SU-DHL-6 (cell line): Measurements from ENCODE around the gene BRSK2.
"Not testable (repeated sequence)": the region's sequence is repeated elsewhere in the genome, so short reads cannot be mapped to it uniquely, and the experiment has no call there.

Experiments
- H2AFZ ChIP-seq: fragments of 200-600 bp; sonication (generic); 2 replicates; pipeline ENCODE4 v1.6.1; 2014; ENCODE audit warnings: low read depth, mild to moderate bottlenecking, moderate library complexity, mixed read lengths, antibody characterized with exemption, low read length; ENCODE audit not compliant: severe bottlenecking
- H3F3A ChIP-seq: fragments of 200-600 bp; shearing (Covaris generic); 2 replicates; pipeline ENCODE4 v1.6.0; 2016; ENCODE audit warnings: antibody characterized with exemption, mild to moderate bottlenecking; ENCODE audit not compliant: insufficient read depth
- H3K27ac ChIP-seq: fragments of 200-600 bp; sonication (generic); 2 replicates; pipeline ENCODE4 v1.5.1; 2016; ENCODE audit warnings: low read depth, mild to moderate bottlenecking, low read length, moderate library complexity, mixed read lengths
- H3K27me3 ChIP-seq: fragments of 200-600 bp; sonication (generic), shearing (Covaris generic); 2 replicates; pipeline ENCODE4 v1.6.0; 2014; ENCODE audit warnings: mild to moderate bottlenecking, low read length
- H3K36me3 ChIP-seq: fragments of 200-600 bp; sonication (generic); 2 replicates; pipeline ENCODE4 v1.6.1; 2014; ENCODE audit warnings: mild to moderate bottlenecking, low read length, mixed read lengths
- H3K4me2 ChIP-seq: fragments of 300-600, 200-600 bp; shearing (Covaris generic), sonication (generic); 2 replicates; pipeline ENCODE4 v1.6.0; 2014; ENCODE audit warnings: low read length, low read depth, mild to moderate bottlenecking; ENCODE audit not compliant: poor library complexity, severe bottlenecking
- H3K4me3 ChIP-seq: fragments of 200-600 bp; sonication (generic); 2 replicates; pipeline ENCODE4 v1.5.1; 2014; ENCODE audit warnings: antibody characterized with exemption, low read length, mild to moderate bottlenecking, mixed read lengths; ENCODE audit not compliant: insufficient read depth, poor library complexity, severe bottlenecking
- H3K79me2 ChIP-seq: fragments of 200-600 bp; sonication (generic); 2 replicates; pipeline ENCODE4 v1.6.1; 2014; ENCODE audit warnings: mild to moderate bottlenecking, low read length, moderate library complexity; ENCODE audit not compliant: insufficient read depth
- H3K9ac ChIP-seq: fragments of 200-600 bp; sonication (generic); 2 replicates; pipeline ENCODE4 v1.7.0; 2014; ENCODE audit warnings: mild to moderate bottlenecking, low read length
- H3K9me2 ChIP-seq: fragments of 200-600 bp; sonication (generic); replicated peaks from 2 replicates; pipeline ENCODE4 v1.6.1; 2014; ENCODE audit warnings: low read length; ENCODE audit not compliant: insufficient read depth
- H3K9me3 ChIP-seq: fragments of 200-600 bp; sonication (generic); 2 replicates; pipeline ENCODE4 v1.6.1; 2014; ENCODE audit warnings: low read length, mixed read lengths; ENCODE audit not compliant: insufficient read depth
- H4K20me1 ChIP-seq: fragments of 200-600 bp; sonication (generic); 2 replicates; pipeline ENCODE4 v1.6.1; 2014; ENCODE audit warnings: low read depth, mild to moderate bottlenecking, antibody characterized with exemption, low read length, moderate library complexity, mixed read lengths
- EZH2phosphoT487 ChIP-seq: fragments of 200-600 bp; sonication (generic), shearing (Covaris generic); conservative IDR thresholded peaks from 2 replicates; pipeline ENCODE4 v1.6.1; 2018; ENCODE audit warnings: mild to moderate bottlenecking, antibody characterized with exemption, low read length, moderate library complexity, mixed read lengths
- TF ChIP-seq, protein P1 (sequence below): fragments of 200-600 bp; sonication (generic); IDR thresholded peaks from one replicate; pipeline ENCODE4 v1.5.1; 2017; ENCODE audit warnings: antibody characterized with exemption, mild to moderate bottlenecking, low read length, moderate library complexity; ENCODE audit not compliant: insufficient read depth, poor library complexity, severe bottlenecking

BRSK2 gene

GRCh38 chr11:1345737-1346513 is 43.8 kb upstream of the BRSK2 start:
- TF ChIP-seq EZH2phosphoT487 = no peak
- TF ChIP-seq, protein P1, sequence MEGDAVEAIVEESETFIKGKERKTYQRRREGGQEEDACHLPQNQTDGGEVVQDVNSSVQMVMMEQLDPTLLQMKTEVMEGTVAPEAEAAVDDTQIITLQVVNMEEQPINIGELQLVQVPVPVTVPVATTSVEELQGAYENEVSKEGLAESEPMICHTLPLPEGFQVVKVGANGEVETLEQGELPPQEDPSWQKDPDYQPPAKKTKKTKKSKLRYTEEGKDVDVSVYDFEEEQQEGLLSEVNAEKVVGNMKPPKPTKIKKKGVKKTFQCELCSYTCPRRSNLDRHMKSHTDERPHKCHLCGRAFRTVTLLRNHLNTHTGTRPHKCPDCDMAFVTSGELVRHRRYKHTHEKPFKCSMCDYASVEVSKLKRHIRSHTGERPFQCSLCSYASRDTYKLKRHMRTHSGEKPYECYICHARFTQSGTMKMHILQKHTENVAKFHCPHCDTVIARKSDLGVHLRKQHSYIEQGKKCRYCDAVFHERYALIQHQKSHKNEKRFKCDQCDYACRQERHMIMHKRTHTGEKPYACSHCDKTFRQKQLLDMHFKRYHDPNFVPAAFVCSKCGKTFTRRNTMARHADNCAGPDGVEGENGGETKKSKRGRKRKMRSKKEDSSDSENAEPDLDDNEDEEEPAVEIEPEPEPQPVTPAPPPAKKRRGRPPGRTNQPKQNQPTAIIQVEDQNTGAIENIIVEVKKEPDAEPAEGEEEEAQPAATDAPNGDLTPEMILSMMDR = no peak
- H3K9me3 ChIP-seq = no peaks in the 10 kb centered on the region
- no peaks in the 10 kb centered on the region for H3K9me2 ChIP-seq

DNA sequence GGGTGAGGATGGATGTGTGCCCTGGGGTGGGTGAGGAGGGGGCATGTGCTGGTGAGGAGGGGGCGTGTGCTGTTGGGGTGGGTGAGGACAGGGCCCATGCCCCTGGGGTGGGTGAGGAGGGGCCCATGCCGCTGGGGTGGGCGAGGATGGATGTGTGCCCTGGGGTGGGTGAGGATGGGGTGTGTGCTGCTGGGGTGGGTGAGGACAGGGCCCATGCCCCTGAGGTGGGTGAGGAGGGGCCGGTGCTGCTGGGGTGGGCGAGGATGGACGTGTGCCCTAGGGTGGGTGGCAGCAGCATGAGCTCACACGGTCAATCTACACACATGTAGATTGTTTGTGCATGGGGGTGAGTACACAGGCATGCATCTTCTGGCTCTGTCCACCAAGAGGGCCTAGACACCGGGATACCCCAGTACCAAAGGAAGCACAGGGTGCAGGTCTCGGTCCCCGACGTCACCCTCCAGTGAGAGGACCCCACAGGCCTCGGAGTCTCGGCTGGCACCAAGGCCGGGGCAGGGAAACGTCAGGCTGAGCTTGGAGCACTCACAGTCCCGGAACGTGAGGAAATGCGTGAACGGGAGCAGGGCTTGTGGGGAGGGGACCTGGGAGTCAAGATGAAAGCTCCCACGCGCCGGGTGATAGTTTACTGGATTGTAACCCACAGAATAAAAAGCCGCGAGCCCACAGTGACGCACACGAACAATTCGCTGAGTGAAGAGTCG is 42.9 kb upstream of the BRSK2 start:
- Histone ChIP-seq H3K9ac (no peak overlapping the region), H3K4me3 (no peak overlapping the region), H3K27me3 (no peaks in the 10 kb centered on the region), H3F3A (no peaks in the 10 kb centered on the region), H3K9me3 (no peaks in the 10 kb centered on the region), H3K9me2 (no peaks in the 10 kb centered on the region), H3K27ac (no peak overlapping the region), H3K4me2 (no peak overlapping the region), H2AFZ (no peak overlapping the region), H3K36me3 (no peaks in the 10 kb centered on the region), H4K20me1 (no peaks in the 10 kb centered on the region), H3K79me2 (no peaks in the 10 kb centered on the region)
- TF ChIP-seq, protein P1 = no peak
- TF ChIP-seq EZH2phosphoT487 = no peak

More at GRCh38 chr11:1345737-1346513, 43.8 kb upstream of the BRSK2 start:
- no peaks in the 10 kb centered on the region for H3F3A ChIP-seq
- no peaks in the 10 kb centered on the region for H3K36me3 ChIP-seq
- H3K79me2 ChIP-seq = no peaks in the 10 kb centered on the region
- no peaks in the 10 kb centered on the region for H3K27me3 ChIP-seq
- H3K4me3 ChIP-seq = no peak overlapping the region
- H4K20me1 ChIP-seq = no peaks in the 10 kb centered on the region
- no peak overlapping the region for H3K27ac ChIP-seq
- H3K4me2 ChIP-seq = no peak overlapping the region
- no peak overlapping the region for H2AFZ ChIP-seq
- H3K9ac ChIP-seq = no peak overlapping the region

- not testable (repeated sequence) for H3F3A ChIP-seq, H3K27me3 ChIP-seq, H3K9ac ChIP-seq, H3K4me3 ChIP-seq, H2AFZ ChIP-seq, H3K27ac ChIP-seq, H3K9me2 ChIP-seq, H3K9me3 ChIP-seq, H3K79me2 ChIP-seq, H3K4me2 ChIP-seq, H4K20me1 ChIP-seq, H3K36me3 ChIP-seq
Measured at GRCh38 chr11:1347411-1347999, 42.2 kb upstream of the BRSK2 start.
